Lower lobe of right lung (tissue), 2 donors: ENCODE results near the gene STIM1. TPM values are rescaled to one million over a fixed set of nuclear protein-coding genes. Genes with fewer than 3 reads are reported as not detected.
"Not testable (repeated sequence)": the region's sequence is repeated elsewhere in the genome, so short reads cannot be mapped to it uniquely, and the experiment has no call there.

Source experiments
- ATAC-seq, 2 donors: fragments of 200-7000 bp; cut with Tn5 transposase; one replicate each; pipeline ENCODE4 v1.9.1; 2020 to 2022; ENCODE audit warnings: mild to moderate bottlenecking in 2 of 2, moderate library complexity in 2 of 2
- DNase-seq: peaks from one replicate; pipeline ENCODE4 v3.0.0-alpha.2; 2020
- H3K27ac ChIP-seq: fragments of 200-600 bp; one replicate; pipeline ENCODE4 v1.8.0; 2022
- H3K27me3 ChIP-seq: fragments of 200-600 bp; one replicate; pipeline ENCODE4 v1.8.0; 2022; ENCODE audit warnings: low read depth
- H3K36me3 ChIP-seq: fragments of 200-600 bp; one replicate; pipeline ENCODE4 v1.8.0; 2022; ENCODE audit warnings: mild to moderate bottlenecking
- H3K4me1 ChIP-seq: fragments of 200-600 bp; one replicate; pipeline ENCODE4 v1.8.0; 2022
- H3K4me3 ChIP-seq: fragments of 200-600 bp; one replicate; pipeline ENCODE4 v1.8.0; 2022; ENCODE audit warnings: mild to moderate bottlenecking
- H3K9me3 ChIP-seq: fragments of 200-600 bp; one replicate; pipeline ENCODE4 v1.8.0; 2022
- intact Hi-C: fragments of 100-400 bp; cut with DNase I; formaldehyde crosslinking; loops from one replicate; pipeline ENCODE4 v1.11.0; 2022
- total RNA-seq: library from RNA; stranded (reverse); fragmentation: NEBNext Ultra II Directional; extraction: Animal tissue kit (Norgen Biotek cat#: 25700); gene quantifications from one replicate; pipeline ENCODE4 v1.2.1, GENCODE V29; 2021
- TF ChIP-seq, protein P1 (sequence below): fragments of 200-600 bp; IDR thresholded peaks from one replicate; pipeline ENCODE4 v1.8.0; 2022; ENCODE audit warnings: antibody characterized with exemption, mild to moderate bottlenecking
- donor health status: DM: no; HTN: yes; CAD: no; lungs with severe emphysema.

Gene STIM1
- total RNA-seq, 1 donor from 2014 or later = 59.5 TPM

DNA sequence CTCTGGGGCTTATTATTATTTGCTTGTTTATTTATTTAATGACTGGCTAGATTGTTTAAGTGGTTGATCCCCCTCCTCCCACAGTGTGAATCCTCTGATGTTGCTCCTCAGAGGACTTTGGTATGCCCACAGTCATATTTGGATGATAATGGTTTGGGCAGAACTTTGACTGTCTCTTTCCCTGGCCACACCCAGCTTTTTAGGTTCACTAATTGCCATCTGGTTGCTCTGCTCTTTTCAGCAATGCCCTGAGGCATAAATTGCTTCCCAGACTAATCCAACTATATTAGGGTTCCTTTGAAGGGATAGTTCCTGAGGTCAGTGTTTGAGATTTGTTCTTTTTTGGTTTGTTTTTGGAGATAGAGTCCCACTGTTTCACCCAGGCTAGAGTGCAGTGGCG is 139.8 kb downstream of the STIM1 start:
- DNase-seq (no peak), ATAC-seq (no peak)
- no peak overlapping the region for H3K4me3 ChIP-seq
- peaks cover 7% of the 10 kb centered on the region for H3K4me1 ChIP-seq
- TF ChIP-seq, protein P1, sequence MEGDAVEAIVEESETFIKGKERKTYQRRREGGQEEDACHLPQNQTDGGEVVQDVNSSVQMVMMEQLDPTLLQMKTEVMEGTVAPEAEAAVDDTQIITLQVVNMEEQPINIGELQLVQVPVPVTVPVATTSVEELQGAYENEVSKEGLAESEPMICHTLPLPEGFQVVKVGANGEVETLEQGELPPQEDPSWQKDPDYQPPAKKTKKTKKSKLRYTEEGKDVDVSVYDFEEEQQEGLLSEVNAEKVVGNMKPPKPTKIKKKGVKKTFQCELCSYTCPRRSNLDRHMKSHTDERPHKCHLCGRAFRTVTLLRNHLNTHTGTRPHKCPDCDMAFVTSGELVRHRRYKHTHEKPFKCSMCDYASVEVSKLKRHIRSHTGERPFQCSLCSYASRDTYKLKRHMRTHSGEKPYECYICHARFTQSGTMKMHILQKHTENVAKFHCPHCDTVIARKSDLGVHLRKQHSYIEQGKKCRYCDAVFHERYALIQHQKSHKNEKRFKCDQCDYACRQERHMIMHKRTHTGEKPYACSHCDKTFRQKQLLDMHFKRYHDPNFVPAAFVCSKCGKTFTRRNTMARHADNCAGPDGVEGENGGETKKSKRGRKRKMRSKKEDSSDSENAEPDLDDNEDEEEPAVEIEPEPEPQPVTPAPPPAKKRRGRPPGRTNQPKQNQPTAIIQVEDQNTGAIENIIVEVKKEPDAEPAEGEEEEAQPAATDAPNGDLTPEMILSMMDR = no peak
- peaks cover 16% of the 10 kb centered on the region for H3K9me3 ChIP-seq
- H3K27me3 ChIP-seq = no peaks in the 10 kb centered on the region
- H3K27ac ChIP-seq = no peak overlapping the region
- intact Hi-C loops = no loop called here
- no peaks in the 10 kb centered on the region for H3K36me3 ChIP-seq

DNA sequence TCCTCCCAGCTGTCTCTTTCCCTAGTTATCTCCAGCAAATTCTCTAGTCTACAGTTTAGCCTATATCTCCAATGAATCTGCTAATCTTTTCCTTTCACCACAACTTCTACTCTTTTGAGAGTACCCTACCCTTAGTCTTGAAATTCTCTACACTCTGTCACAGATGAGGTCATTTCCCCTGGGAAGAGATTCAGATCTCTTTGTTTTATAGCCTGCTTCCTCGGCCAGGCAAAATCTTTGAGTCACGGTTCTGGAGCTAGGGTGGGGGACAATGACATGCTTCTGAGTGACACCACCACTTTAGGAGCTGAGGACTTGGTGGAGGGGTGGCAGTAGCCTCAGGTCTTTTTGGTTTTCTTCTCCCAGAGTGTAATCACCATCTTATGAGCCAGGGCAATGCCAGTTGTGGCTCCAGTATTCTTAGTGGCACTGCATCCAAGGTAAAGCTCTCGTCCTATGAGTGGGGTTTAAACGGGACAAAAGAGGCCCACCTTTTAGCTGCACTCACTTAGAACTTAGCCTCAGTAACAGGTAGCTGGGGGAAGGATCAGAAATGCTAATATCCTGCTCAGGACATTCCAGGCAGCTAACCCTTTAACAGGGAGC is 140.6 kb downstream of the STIM1 start:
- no peak for ATAC-seq

DNA sequence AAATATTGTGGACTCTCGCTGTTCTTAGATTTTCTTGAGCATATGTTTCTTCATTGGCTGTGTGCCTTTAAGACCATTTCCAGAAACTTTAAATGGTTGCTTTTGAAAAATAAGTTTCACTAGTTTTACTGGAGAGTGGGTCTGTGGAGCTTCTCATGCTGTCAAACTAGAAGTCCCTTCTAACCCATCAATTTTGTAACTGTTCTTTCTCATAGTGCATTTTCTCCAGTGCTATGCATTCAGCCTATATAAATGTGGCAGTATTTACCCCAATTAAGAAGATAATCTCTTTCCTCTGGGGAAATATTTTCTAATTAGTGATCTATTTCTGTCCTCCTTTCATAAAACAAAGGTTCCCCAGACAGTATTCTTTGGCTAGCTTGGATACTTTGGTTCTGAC is 141.2 kb downstream of the STIM1 start:
- Histone ChIP-seq H3K4me1 (peaks cover 7% of the 10 kb centered on the region), H3K27ac (no peak overlapping the region), H3K27me3 (no peaks in the 10 kb centered on the region), H3K36me3 (no peaks in the 10 kb centered on the region), H3K4me3 (no peak overlapping the region), H3K9me3 (peaks cover 16% of the 10 kb centered on the region)
- intact Hi-C loops = no loop called here
- ATAC-seq (no peak), DNase-seq (no peak)
- TF ChIP-seq, protein P1 = no peak

More for the DNA sequence above, 140.6 kb downstream of the STIM1 start:
- TF ChIP-seq, protein P1 = no peak
- H3K36me3 ChIP-seq = no peaks in the 10 kb centered on the region
- H3K4me3 ChIP-seq = no peak overlapping the region
- intact Hi-C loops = no loop called here
- no peaks in the 10 kb centered on the region for H3K27me3 ChIP-seq
- peaks cover 7% of the 10 kb centered on the region for H3K4me1 ChIP-seq
- peaks cover 16% of the 10 kb centered on the region for H3K9me3 ChIP-seq
- no peak for DNase-seq
- no peak overlapping the region for H3K27ac ChIP-seq

DNA sequence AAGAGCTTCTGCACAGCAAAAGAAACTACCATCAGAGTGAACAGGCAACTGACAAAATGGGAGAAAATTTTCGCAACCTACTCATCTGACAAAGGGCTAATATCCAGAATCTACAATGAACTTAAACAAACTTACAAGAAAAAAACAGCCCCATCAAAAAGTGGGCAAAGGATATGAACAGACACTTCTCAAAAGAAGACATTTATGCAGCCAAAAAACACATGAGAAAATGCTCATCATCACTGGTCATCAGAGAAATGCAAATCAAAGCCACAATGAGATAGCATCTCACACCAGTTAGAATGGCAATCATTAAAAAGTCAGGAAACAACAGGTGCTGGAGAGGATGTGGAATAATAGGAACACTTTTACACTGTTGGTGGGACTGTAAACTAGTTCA is 149.3 kb downstream of the STIM1 start:
- H3K4me3 ChIP-seq, DNase-seq, H3K27me3 ChIP-seq, intact Hi-C loops, H3K27ac ChIP-seq, H3K36me3 ChIP-seq, H3K4me1 ChIP-seq, ATAC-seq, H3K9me3 ChIP-seq: not testable (repeated sequence)

DNA sequence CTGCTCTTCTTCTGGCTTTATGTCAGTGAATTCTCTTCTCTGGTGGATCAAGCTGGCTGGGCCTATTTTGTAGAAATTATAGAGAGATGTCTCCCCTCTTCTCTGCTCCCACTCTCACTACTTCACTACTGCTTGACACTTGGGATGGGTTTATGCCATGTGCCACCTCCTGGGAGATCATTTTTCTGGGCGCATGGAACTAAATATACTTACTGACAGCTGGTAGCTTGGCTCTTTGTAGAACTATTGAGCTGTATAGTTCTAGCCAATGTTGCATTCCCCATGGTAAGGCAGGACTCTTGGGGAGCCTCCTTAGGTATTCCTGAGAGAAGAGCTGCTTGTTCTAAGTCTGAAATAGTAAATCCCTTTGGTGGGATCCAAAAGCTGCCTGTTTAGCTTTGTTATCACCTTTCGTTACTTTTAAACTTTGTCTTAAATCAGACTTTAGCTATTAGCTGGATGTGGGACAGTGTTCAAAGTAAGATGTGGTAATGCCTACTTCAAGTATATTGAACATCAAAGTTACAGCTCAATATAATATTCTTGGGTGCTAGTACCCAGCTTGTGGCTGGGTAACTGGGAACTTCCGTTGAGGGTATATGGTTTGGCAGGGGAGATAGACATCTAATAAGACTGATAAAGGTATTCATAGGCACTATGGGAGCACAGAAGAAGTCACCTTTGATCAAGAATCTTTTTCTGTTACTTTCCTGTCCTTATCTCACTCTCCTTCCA is 151.6 kb downstream of the STIM1 start:
- no peak for ATAC-seq
- H3K9me3 ChIP-seq = peaks cover 4% of the 10 kb centered on the region
- DNase-seq = no peak
- intact Hi-C loops = no loop called here
- H3K27me3 ChIP-seq = no peaks in the 10 kb centered on the region
- no peak overlapping the region for H3K4me3 ChIP-seq
- H3K4me1 ChIP-seq = peaks cover 4% of the 10 kb centered on the region
- H3K36me3 ChIP-seq = no peaks in the 10 kb centered on the region
- H3K27ac ChIP-seq = no peak overlapping the region
- TF ChIP-seq, protein P1 = no peak

DNA sequence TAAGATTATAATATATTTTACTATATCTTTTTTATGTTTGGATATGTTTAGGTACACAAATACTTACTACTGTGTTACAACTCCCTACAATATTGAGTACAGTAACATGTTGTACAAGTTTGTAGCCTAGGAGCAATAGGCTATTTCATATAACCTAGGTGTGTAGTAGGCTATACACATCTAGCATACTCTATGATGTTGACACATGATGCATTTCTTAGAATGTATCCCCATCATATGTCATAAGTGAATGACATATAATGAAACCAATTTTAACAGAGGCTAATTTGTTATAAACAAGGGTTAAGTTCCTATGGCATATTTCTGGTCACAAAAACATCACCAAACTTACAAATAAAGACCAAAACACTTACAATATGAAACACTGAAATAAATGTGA is 152.7 kb downstream of the STIM1 start:
- Histone ChIP-seq H3K4me3 (no peak overlapping the region), H3K4me1 (peaks cover 4% of the 10 kb centered on the region), H3K27me3 (no peaks in the 10 kb centered on the region), H3K27ac (no peak overlapping the region), H3K9me3 (peaks cover 4% of the 10 kb centered on the region), H3K36me3 (no peaks in the 10 kb centered on the region)
- intact Hi-C loops = no loop called here
- DNase-seq (no peak), ATAC-seq (no peak)
- TF ChIP-seq, protein P1 = no peak

DNA sequence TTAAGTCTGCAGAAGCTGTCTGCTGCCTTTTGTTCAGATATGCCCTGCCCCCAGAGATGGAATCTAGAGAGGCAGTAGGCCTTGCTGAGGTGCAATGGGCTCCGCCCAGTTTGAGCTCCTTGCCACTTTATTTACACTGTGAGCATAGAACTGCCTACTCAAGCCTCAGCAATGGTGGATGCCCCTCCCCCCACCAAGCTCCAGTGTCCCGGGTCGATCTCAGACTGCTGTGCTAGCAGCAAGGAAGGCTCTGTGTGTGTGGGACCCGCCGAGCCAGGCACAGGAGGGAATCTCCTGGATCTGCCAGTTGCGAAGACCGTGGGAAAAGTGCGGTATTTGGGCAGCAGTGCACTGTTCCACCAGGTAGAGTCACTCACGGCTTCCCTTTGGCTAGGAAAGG is 161.1 kb downstream of the STIM1 start:
- H3K27me3 ChIP-seq, intact Hi-C loops, H3K27ac ChIP-seq, H3K36me3 ChIP-seq, H3K4me1 ChIP-seq, H3K4me3 ChIP-seq, H3K9me3 ChIP-seq: not testable (repeated sequence)
- ATAC-seq = peak in 1 of 2 donors; percentile 15
- peak; percentile 52 for DNase-seq
